GM12878 (cell line): ENCODE measurements around the gene SUPT3H.

ENCODE experiments used
- FOS ChIP-seq: IDR thresholded peaks from 3 replicates; pipeline ENCODE4 v1.6.1; 2011; ENCODE audit warnings: borderline replicate concordance; ENCODE audit not compliant: insufficient read length; ENCODE audit errors: extremely low read depth
- FOXK2 ChIP-seq: fragments of 450-650 bp; IDR thresholded peaks from 2 replicates; pipeline ENCODE4 v1.6.1; 2017; ENCODE audit warnings: mild to moderate bottlenecking, moderate library complexity
- HDGF ChIP-seq: fragments of 450-650 bp; IDR thresholded peaks from 2 replicates; pipeline ENCODE4 v1.6.1; 2016; ENCODE audit warnings: antibody characterized with exemption
- MYC ChIP-seq: IDR thresholded peaks from 2 replicates; pipeline ENCODE4 v1.6.1; 2011; ENCODE audit warnings: mild to moderate bottlenecking, low read length, moderate library complexity, inconsistent platforms; ENCODE audit not compliant: insufficient read depth, insufficient replicate concordance, insufficient read length, severe bottlenecking
- POLR2A ChIP-seq: IDR thresholded peaks from 2 replicates; pipeline ENCODE4 v1.6.1; 2011; ENCODE audit warnings: low read depth, mild to moderate bottlenecking, low read length
- RFX5 ChIP-seq: IDR thresholded peaks from 2 replicates; pipeline ENCODE4 v1.6.1; 2011; ENCODE audit warnings: low read depth, low read length, improper control_type of control experiment
- TAF1 ChIP-seq: IDR thresholded peaks from 2 replicates; pipeline ENCODE4 v1.6.1; 2011; ENCODE audit warnings: mild to moderate bottlenecking, low read depth, low read length, borderline replicate concordance
- TF ChIP-seq, protein P1 (sequence below): fragments of 450-650 bp; IDR thresholded peaks from 2 replicates; pipeline ENCODE4 v1.6.1; 2018; ENCODE audit warnings: borderline replicate concordance, mild to moderate bottlenecking; ENCODE audit not compliant: partially characterized antibody

DNA sequence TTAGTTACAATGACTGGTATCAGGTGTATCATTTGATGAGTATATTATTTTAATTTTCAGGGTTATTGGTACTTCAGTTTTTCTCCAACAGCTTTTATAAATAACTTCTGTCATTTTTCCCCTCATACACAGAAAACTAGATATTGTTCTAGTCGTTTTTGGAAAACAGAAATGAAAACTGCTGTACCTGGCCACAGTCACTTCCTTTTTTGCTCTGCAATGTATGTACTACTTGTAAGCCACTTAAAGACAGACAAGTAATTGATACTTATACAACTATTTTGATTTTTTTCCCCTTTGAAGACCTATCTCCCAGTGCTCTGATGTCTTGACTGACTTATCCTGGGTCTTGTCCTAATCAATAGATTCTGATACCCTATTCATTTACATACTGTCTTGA is 268.2 kb downstream of the SUPT3H start:
- TF ChIP-seq MYC (no peak), RFX5 (no peak), POLR2A (no peak), FOXK2 (no peak), FOS (no peak), HDGF (no peak), TAF1 (no peak)
- TF ChIP-seq, protein P1, sequence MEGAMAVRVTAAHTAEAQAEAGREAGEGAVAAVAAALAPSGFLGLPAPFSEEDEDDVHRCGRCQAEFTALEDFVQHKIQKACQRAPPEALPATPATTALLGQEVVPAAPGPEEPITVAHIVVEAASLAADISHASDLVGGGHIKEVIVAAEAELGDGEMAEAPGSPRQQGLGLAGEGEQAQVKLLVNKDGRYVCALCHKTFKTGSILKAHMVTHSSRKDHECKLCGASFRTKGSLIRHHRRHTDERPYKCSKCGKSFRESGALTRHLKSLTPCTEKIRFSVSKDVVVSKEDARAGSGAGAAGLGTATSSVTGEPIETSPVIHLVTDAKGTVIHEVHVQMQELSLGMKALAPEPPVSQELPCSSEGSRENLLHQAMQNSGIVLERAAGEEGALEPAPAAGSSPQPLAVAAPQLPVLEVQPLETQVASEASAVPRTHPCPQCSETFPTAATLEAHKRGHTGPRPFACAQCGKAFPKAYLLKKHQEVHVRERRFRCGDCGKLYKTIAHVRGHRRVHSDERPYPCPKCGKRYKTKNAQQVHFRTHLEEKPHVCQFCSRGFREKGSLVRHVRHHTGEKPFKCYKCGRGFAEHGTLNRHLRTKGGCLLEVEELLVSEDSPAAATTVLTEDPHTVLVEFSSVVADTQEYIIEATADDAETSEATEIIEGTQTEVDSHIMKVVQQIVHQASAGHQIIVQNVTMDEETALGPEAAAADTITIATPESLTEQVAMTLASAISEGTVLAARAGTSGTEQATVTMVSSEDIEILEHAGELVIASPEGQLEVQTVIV = no peak
